K562 (cell line): ENCODE results near the gene CLC. TPM values are rescaled to one million over a fixed set of nuclear protein-coding genes. Genes with fewer than 3 reads are reported as not detected.
A peak's percentile ranks its signal among the peaks of the same experiment; 100 is the strongest.

Experiments used
- ATAC-seq: fragments of 200-7000 bp; cut with Tn5 transposase; 3 replicates; pipeline ENCODE4 v1.9.1; 2020; ENCODE audit warnings: moderate library complexity
- BruUV-seq: library from RNA; stranded (reverse); fragments of 400-500 nt; replicated peaks from 2 replicates; lab custom pipeline; 2021; lab: Mats Ljungman, UMichigan
- CTCF ChIA-PET: fragments of 300-600 bp; formaldehyde crosslinking; extraction: SDS; loops from one replicate; lab custom pipeline; 2021; ENCODE audit warnings: low intra/inter-chr PET ratio; lab: Yijun Ruan, JAX
- POLR2A ChIA-PET: fragments of 300-600, 350-650 bp; sonication (Branson Sonifier 250); formaldehyde crosslinking; extraction: SDS; loops from one replicate; lab custom pipeline; 2021; ENCODE audit warnings: antibody characterized with exemption, inconsistent platforms; lab: Yijun Ruan, JAX
- DNase-seq, 4 experiments: peaks; one replicate each; pipeline versions ENCODE4 v3.0.0 to v3.0.0-alpha.2; 2011 to 2018; ENCODE audit warnings: low spot score in 3 of 4, mixed read lengths in 3 of 4; ENCODE audit errors: extremely low read depth in 1 of 4
- FAIRE-seq: peaks from 2 replicates; lab custom pipeline; 2011; peaks lifted over from hg19 to GRCh38; lab: Jason Lieb, UNC
- H2AFZ ChIP-seq: 2 replicates; pipeline ENCODE4 v1.6.0; 2011; ENCODE audit warnings: low read depth, low read length, control low read depth, inconsistent platforms
- H3K27ac ChIP-seq: fragments of 200-600 bp; 3 replicates; pipeline ENCODE4 v1.8.0; 2011; ENCODE audit warnings: low read depth, mild to moderate bottlenecking, control low read depth, inconsistent platforms, low read length, moderate library complexity, mixed read lengths; ENCODE audit errors: extremely low read depth
- H3K27me3 ChIP-seq, 2 experiments: fragments of 300-600 bp in 1 of 2; 2 replicates in 1 of 2; 3 replicates in 1 of 2; pipeline versions ENCODE4 v1.6.0 to v1.8.0; 2011; ENCODE audit warnings: inconsistent platforms in 2 of 2, low read length in 2 of 2, mild to moderate bottlenecking in 1 of 2, mixed read lengths in 1 of 2, moderate library complexity in 1 of 2; ENCODE audit not compliant: control insufficient read depth in 2 of 2, insufficient read depth in 2 of 2
- H3K36me3 ChIP-seq: fragments of 300-600 bp; 3 replicates; pipeline ENCODE4 v1.8.0; 2011; ENCODE audit warnings: mild to moderate bottlenecking, low read length, inconsistent platforms; ENCODE audit not compliant: control insufficient read depth, insufficient read depth
- H3K4me1 ChIP-seq, 2 experiments: fragments of 200-600 bp in 1 of 2; replicated peaks in 1 of 2; 2 replicates in 1 of 2; 3 replicates in 1 of 2; pipeline versions ENCODE4 v1.5.1 to v1.8.0; 2011; ENCODE audit warnings: inconsistent platforms in 2 of 2, low read length in 2 of 2, mild to moderate bottlenecking in 1 of 2, mixed read lengths in 1 of 2, moderate library complexity in 1 of 2; ENCODE audit not compliant: control insufficient read depth in 2 of 2, insufficient read depth in 2 of 2
- H3K4me2 ChIP-seq: 2 replicates; pipeline ENCODE4 v1.6.1; 2011; ENCODE audit warnings: low read length, control low read depth, inconsistent platforms, mixed read lengths; ENCODE audit not compliant: insufficient read depth
- H3K4me3 ChIP-seq: fragments of 200-600 bp; sonication (generic), shearing (Covaris generic); 2 replicates; pipeline ENCODE4 v1.5.1; 2016; ENCODE audit warnings: control low read depth, inconsistent platforms
- H3K79me2 ChIP-seq: fragments of 200-600 bp; 3 replicates; pipeline ENCODE4 v1.8.0; 2011; ENCODE audit warnings: low read length, inconsistent platforms; ENCODE audit not compliant: control insufficient read depth, insufficient read depth
- H3K9ac ChIP-seq, 2 experiments: 2 replicates each; pipeline versions ENCODE4 v1.6.0 to v1.6.1; 2011; ENCODE audit warnings: low read depth in 2 of 2, low read length in 2 of 2, control low read depth in 1 of 2, inconsistent platforms in 1 of 2, mild to moderate bottlenecking in 1 of 2, mixed read lengths in 1 of 2; ENCODE audit not compliant: insufficient read depth in 1 of 2
- H3K9me1 ChIP-seq: one replicate; pipeline ENCODE4 v1.6.0; 2011; ENCODE audit warnings: inconsistent platforms, mild to moderate bottlenecking, low read length, moderate library complexity; ENCODE audit not compliant: control insufficient read depth, insufficient read depth
- H3K9me3 ChIP-seq: replicated peaks from 2 replicates; pipeline ENCODE4 v1.5.1; 2011; ENCODE audit warnings: low read depth, low read length, inconsistent platforms; ENCODE audit not compliant: control insufficient read depth, insufficient read depth
- H4K20me1 ChIP-seq: replicated peaks from 2 replicates; pipeline ENCODE4 v1.6.1; 2011; ENCODE audit warnings: low read length, inconsistent platforms, mixed read lengths; ENCODE audit not compliant: control insufficient read depth, insufficient read depth
- CHD1 ChIP-seq: fragments of 200-600 bp; sonication (generic); IDR thresholded peaks from one replicate; pipeline ENCODE4 v1.6.1; 2012; ENCODE audit warnings: mild to moderate bottlenecking, moderate library complexity, low read length, inconsistent platforms
- CHD2 ChIP-seq: IDR thresholded peaks from 2 replicates; pipeline ENCODE4 v1.6.1; 2011; ENCODE audit warnings: low read depth, low read length
- HDAC3 ChIP-seq: fragments of 450-650 bp; IDR thresholded peaks from 2 replicates; pipeline ENCODE4 v1.6.1; 2018; ENCODE audit warnings: borderline replicate concordance, mild to moderate bottlenecking, moderate library complexity; ENCODE audit not compliant: partially characterized antibody
- HNRNPL ChIP-seq: fragments of 200-400 bp; formaldehyde crosslinking; IDR thresholded peaks from 2 replicates; pipeline ENCODE4 v1.6.1; 2017; ENCODE audit warnings: low read depth, mild to moderate bottlenecking, low read length
- NFYB ChIP-seq: IDR thresholded peaks from 2 replicates; pipeline ENCODE4 v1.6.1; 2011; ENCODE audit warnings: mild to moderate bottlenecking, moderate library complexity; ENCODE audit not compliant: insufficient read length; ENCODE audit errors: extremely low read depth
- RBM25 ChIP-seq: fragments of 200-400 bp; formaldehyde crosslinking; IDR thresholded peaks from 2 replicates; pipeline ENCODE4 v1.6.1; 2018; ENCODE audit warnings: low read length, low read depth, moderate library complexity; ENCODE audit not compliant: severe bottlenecking
- RUNX1 ChIP-seq: sonication (generic); IDR thresholded peaks from 2 replicates; pipeline ENCODE4 v1.6.1; 2016; ENCODE audit warnings: antibody characterized with exemption, low read depth
- SPI1 ChIP-seq: IDR thresholded peaks from 2 replicates; pipeline ENCODE4 v1.6.1; 2011; ENCODE audit warnings: low read depth, low read length, control low read depth, borderline replicate concordance
- TSHZ1 ChIP-seq: fragments of 250-450 bp; sonication (Bioruptor Pico); IDR thresholded peaks from 2 replicates; pipeline ENCODE4 v1.4.0; 2020; ENCODE audit warnings: mild to moderate bottlenecking, moderate library complexity
- ZNF512 ChIP-seq: IDR thresholded peaks from 2 replicates; pipeline ENCODE4 v1.6.1; 2016; ENCODE audit warnings: missing genetic modification characterization, missing compliant biosample characterization
- ZNF561 ChIP-seq: fragments of 450-650 bp; formaldehyde crosslinking; conservative IDR thresholded peaks from 2 replicates; pipeline ENCODE4 v1.4.0; 2020; ENCODE audit warnings: mild to moderate bottlenecking, moderate library complexity
- whole genome bisulfite sequencing: fragments of 100-300 bp; shearing (Covaris generic); methylation state at CpG from one replicate; pipeline ENCODE4 v1.1.6; 2016; ENCODE audit warnings: low coverage, mixed read lengths; ENCODE audit not compliant: insufficient coverage; ENCODE audit errors: missing lambda C conversion rate; 5-methylcytosine and 5-hydroxymethylcytosine counted together
- in situ Hi-C: fragments of 300-500 bp; cut with MboI; formaldehyde crosslinking; loops from 4 replicates; pipeline ENCODE4 v1.15.0; 2018; ENCODE audit warnings: inconsistent platforms, mixed read lengths
- intact Hi-C: fragments of 100-400 bp; cut with micrococcal nuclease; formaldehyde crosslinking; loops from 2 replicates; pipeline ENCODE4 v1.14.2; 2022
- polyA plus RNA-seq, 8 experiments: library from polyadenylated mRNA; depleted of rRNA in 4 of 8; stranded (reverse) in 5 of 8; unstranded in 3 of 8; fragments of >200 nt; fragmentation: Nextera tagmentation in 2 of 8; fragmentation: Illumina TruSeq in 1 of 8; extraction: Ambion mirVana in 2 of 8; extraction: Trizol in 1 of 8; gene quantifications; 2 replicates each; pipeline versions ENCODE4 v1.2.1 to v1.2.3, GENCODE V29; 2011 to 2014; ENCODE audit warnings: inconsistent platforms in 1 of 8, missing spikeins in 1 of 8
- total RNA-seq, 7 experiments: library from RNA; depleted of rRNA in 6 of 7; stranded (reverse); fragments of >200 nt in 6 of 7; fragmentation: Illumina TruSeq in 2 of 7; extraction: Trizol in 2 of 7; gene quantifications; 2 replicates each; pipeline versions ENCODE4 v1.2.1 to v1.2.3, GENCODE V29; 2011 to 2021; ENCODE audit warnings: low replicate concordance in 1 of 7
- TF ChIP-seq, protein P1 (sequence below): sonication (generic); formaldehyde crosslinking; IDR thresholded peaks from 2 replicates; pipeline ENCODE4 v1.8.0; 2023; ENCODE audit warnings: mild to moderate bottlenecking, missing genetic modification reagents

The CLC gene
- total and polyA plus RNA-seq, 9 of the 15 experiments (the other 6 are each of a cell fraction or from before 2014, with no cell fraction given) = 0.44 to 1.1 (median 0.67) TPM; not detected in 3

DNA sequence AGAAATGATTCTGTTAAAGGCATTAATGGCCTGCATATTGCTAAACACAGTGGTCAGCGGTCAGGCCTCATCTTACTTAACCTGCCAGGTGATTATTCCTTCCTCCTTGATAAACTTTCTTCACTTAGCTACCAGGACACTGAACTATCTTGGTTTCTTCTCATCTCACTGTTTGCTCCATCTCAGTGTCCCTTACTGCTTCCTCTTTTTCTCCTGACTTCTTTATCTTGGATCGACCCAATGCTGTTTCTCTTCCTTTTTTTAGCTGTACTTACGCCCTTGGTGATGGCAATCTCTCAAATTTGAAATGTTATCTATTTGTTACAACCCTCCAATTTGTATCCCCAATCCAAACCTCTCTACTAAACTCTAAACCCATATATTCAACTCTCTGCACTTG, 7.8 kb upstream of the CLC start:
- ATAC-seq (no peak), DNase-seq (no peak), FAIRE-seq (no peak)
- ChIA-PET POLR2A (no interaction called here), CTCF (no interaction called here)
- Histone ChIP-seq H3K9me3 (no peaks in the 10 kb centered on the region), H3K4me2 (no peak overlapping the region), H3K27me3 (no peaks in the 10 kb centered on the region; a peak in 2 of 5 replicates), H2AFZ (no peak overlapping the region), H3K36me3 (no peaks in the 10 kb centered on the region), H3K9me1 (no peaks in the 10 kb centered on the region), H3K79me2 (no peaks in the 10 kb centered on the region), H3K4me3 (no peak overlapping the region), H4K20me1 (no peaks in the 10 kb centered on the region), H3K9ac (no peak overlapping the region), H3K27ac (no peak overlapping the region), H3K4me1 (no peaks in the 10 kb centered on the region)
- in situ Hi-C loops (no loop called here), intact Hi-C loops (no loop called here)
- TF ChIP-seq RBM25 (no peak), ZNF561 (CRISPR knock-in tag) (no peak), CHD1 (no peak), HDAC3 (no peak), HNRNPL (no peak), TSHZ1 (CRISPR knock-in tag) (no peak), SPI1 (peak; percentile 61; the same call in 1 of the 2 replicates), RUNX1 (no peak), ZNF512 (tag) (peak; percentile 5; the same call in 1 of the 2 replicates), CHD2 (no peak), NFYB (no peak)
- TF ChIP-seq, protein P1, sequence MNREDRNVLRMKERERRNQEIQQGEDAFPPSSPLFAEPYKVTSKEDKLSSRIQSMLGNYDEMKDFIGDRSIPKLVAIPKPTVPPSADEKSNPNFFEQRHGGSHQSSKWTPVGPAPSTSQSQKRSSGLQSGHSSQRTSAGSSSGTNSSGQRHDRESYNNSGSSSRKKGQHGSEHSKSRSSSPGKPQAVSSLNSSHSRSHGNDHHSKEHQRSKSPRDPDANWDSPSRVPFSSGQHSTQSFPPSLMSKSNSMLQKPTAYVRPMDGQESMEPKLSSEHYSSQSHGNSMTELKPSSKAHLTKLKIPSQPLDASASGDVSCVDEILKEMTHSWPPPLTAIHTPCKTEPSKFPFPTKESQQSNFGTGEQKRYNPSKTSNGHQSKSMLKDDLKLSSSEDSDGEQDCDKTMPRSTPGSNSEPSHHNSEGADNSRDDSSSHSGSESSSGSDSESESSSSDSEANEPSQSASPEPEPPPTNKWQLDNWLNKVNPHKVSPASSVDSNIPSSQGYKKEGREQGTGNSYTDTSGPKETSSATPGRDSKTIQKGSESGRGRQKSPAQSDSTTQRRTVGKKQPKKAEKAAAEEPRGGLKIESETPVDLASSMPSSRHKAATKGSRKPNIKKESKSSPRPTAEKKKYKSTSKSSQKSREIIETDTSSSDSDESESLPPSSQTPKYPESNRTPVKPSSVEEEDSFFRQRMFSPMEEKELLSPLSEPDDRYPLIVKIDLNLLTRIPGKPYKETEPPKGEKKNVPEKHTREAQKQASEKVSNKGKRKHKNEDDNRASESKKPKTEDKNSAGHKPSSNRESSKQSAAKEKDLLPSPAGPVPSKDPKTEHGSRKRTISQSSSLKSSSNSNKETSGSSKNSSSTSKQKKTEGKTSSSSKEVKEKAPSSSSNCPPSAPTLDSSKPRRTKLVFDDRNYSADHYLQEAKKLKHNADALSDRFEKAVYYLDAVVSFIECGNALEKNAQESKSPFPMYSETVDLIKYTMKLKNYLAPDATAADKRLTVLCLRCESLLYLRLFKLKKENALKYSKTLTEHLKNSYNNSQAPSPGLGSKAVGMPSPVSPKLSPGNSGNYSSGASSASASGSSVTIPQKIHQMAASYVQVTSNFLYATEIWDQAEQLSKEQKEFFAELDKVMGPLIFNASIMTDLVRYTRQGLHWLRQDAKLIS (CRISPR knock-in tag) = no peak
- WGBS = 0% methylated on average over 2 of the region's 3 CpGs
- no TSS peak for BruUV-seq
